ENCODE results near the gene ANKS4B.

Gene ANKS4B

GRCh38 chr16:21301168-21301894 is 67.8 kb downstream of the ANKS4B start:
- peak; percentile 52 for DNase-seq

- DNase-seq = no peak
Measured at GRCh38 chr16:21301895-21302291, 68.4 kb downstream of the ANKS4B start.

GRCh38 chr16:21302454-21302853 is 69.0 kb downstream of the ANKS4B start:
- DNase-seq = no peak

GRCh38 chr16:21302898-21303528 is 69.5 kb downstream of the ANKS4B start:
- no peak for DNase-seq

Measured in MV-4-11 (cell line).